Thyroid gland (tissue), 4 donors: ENCODE measurements around the gene EAF2.

Experiments used
- POLR2A ChIP-seq, 2 donors: fragments of 450-650 bp; IDR thresholded peaks; one replicate each; pipeline ENCODE4 v1.6.1; 2017; ENCODE audit warnings: antibody characterized with exemption in 2 of 2, mild to moderate bottlenecking in 2 of 2, moderate library complexity in 1 of 2
- TF ChIP-seq, protein P1 (sequence below), 6 experiments: fragments of 200-600 bp in 3 of 6; fragments of 450-650 bp in 3 of 6; sonication (generic) in 3 of 6; IDR thresholded peaks; one replicate each; pipeline ENCODE4 v1.5.1; 2016 to 2019; ENCODE audit warnings: antibody characterized with exemption in 6 of 6, mild to moderate bottlenecking in 2 of 6, inconsistent platforms in 1 of 6, moderate library complexity in 1 of 6

DNA sequence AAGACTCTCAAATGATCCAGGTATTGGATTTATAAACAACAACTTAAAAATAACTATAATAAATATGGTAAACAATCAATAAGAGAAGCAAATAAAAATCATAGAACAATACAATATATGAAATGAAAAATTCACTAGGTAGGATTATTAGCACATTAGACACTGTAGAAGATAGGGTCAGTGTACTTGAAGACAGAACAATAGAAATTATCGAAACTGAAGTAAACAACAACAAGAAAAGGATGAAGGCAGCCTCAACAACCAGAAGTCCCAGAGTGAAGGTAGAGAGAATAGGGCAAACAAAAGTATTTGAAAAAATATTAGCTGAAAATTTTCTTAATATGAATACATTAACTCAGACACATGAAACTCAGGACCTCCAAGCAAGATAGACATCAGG lies 12.0 kb upstream of the EAF2 start:
- TF ChIP-seq, protein P1, sequence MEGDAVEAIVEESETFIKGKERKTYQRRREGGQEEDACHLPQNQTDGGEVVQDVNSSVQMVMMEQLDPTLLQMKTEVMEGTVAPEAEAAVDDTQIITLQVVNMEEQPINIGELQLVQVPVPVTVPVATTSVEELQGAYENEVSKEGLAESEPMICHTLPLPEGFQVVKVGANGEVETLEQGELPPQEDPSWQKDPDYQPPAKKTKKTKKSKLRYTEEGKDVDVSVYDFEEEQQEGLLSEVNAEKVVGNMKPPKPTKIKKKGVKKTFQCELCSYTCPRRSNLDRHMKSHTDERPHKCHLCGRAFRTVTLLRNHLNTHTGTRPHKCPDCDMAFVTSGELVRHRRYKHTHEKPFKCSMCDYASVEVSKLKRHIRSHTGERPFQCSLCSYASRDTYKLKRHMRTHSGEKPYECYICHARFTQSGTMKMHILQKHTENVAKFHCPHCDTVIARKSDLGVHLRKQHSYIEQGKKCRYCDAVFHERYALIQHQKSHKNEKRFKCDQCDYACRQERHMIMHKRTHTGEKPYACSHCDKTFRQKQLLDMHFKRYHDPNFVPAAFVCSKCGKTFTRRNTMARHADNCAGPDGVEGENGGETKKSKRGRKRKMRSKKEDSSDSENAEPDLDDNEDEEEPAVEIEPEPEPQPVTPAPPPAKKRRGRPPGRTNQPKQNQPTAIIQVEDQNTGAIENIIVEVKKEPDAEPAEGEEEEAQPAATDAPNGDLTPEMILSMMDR (IDR thresholded peaks at IDR 0.05), result no peak
- no peak for TF ChIP-seq POLR2A (IDR thresholded peaks at IDR 0.05)
